Cardiac muscle cell (in vitro differentiated cells and primary cell): ENCODE data around the gene PSAT1. TPM values are rescaled to one million over a fixed set of nuclear protein-coding genes. Genes with fewer than 3 reads are reported as not detected.

Source experiments
- DNase-seq, 2 donors: peaks; one replicate each; pipeline versions ENCODE4 v3.0.0 to v3.0.0-alpha.2; 2010 to 2017; ENCODE audit warnings: low read depth in 1 of 2, low spot score in 1 of 2
- H3K27ac ChIP-seq: fragments of 200-600 bp; sonication (generic); 2 replicates; pipeline ENCODE4 v1.5.1; 2016
- H3K27me3 ChIP-seq: fragments of 200-600 bp; sonication (generic); 2 replicates; pipeline ENCODE4 v1.6.0; 2016; ENCODE audit warnings: control low read depth
- H3K36me3 ChIP-seq: fragments of 200-600 bp; sonication (generic); 2 replicates; pipeline ENCODE4 v1.5.1; 2016; ENCODE audit warnings: control low read depth
- H3K4me1 ChIP-seq: fragments of 200-600 bp; sonication (generic); 2 replicates; pipeline ENCODE4 v1.8.1; 2017; ENCODE audit warnings: low read depth, mild to moderate bottlenecking, mixed run types
- H3K4me3 ChIP-seq: fragments of 200-600 bp; sonication (generic); 2 replicates; pipeline ENCODE4 v1.5.1; 2016; ENCODE audit warnings: mild to moderate bottlenecking
- H3K9me3 ChIP-seq: fragments of 200-600 bp; sonication (generic); 2 replicates; pipeline ENCODE4 v1.5.1; 2017; ENCODE audit warnings: low read depth, mild to moderate bottlenecking, control low read depth
- CTCF ChIP-seq: IDR thresholded peaks from 2 replicates; pipeline ENCODE4 v1.5.1; 2012; ENCODE audit warnings: low read depth, mild to moderate bottlenecking, low read length
- polyA plus RNA-seq: library from polyadenylated mRNA; unstranded; fragments of >200 nt; fragmentation: Nextera tagmentation; extraction: Ambion mirVana; gene quantifications from 2 replicates; pipeline ENCODE4 v1.2.1, GENCODE V29; 2016
- total RNA-seq: library from RNA; depleted of rRNA; stranded (reverse); fragments of >200 nt; gene quantifications from 2 replicates; pipeline ENCODE4 v1.2.3, GENCODE V29; 2016

The PSAT1 gene
- total and polyA plus RNA-seq, 2 experiments from 2014 or later = 29.1 to 60.0 TPM

- H3K4me1 ChIP-seq = no peaks in the 10 kb centered on the region
- TF ChIP-seq CTCF = no peak
- no peak overlapping the region for H3K4me3 ChIP-seq
- H3K36me3 ChIP-seq = peaks cover 27% of the 10 kb centered on the region
- H3K9me3 ChIP-seq = no peaks in the 10 kb centered on the region
- no peak for DNase-seq
- no peak overlapping the region for H3K27ac ChIP-seq
- H3K27me3 ChIP-seq = no peaks in the 10 kb centered on the region
Measured at GRCh38 chr9:78306222-78307076, 9.5 kb downstream of the PSAT1 start.

- no peak for DNase-seq
- Histone ChIP-seq H3K9me3 (no peaks in the 10 kb centered on the region), H3K4me1 (no peaks in the 10 kb centered on the region), H3K36me3 (peaks cover 26% of the 10 kb centered on the region), H3K27me3 (no peaks in the 10 kb centered on the region), H3K4me3 (no peak overlapping the region), H3K27ac (no peak overlapping the region)
- TF ChIP-seq CTCF = no peak
Measured at GRCh38 chr9:78307360-78307759, 10.4 kb downstream of the PSAT1 start.

GRCh38 chr9:78309066-78309465, 12.1 kb downstream of the PSAT1 start:
- Histone ChIP-seq H3K36me3 (peaks cover 22% of the 10 kb centered on the region), H3K27me3 (no peaks in the 10 kb centered on the region), H3K4me1 (no peaks in the 10 kb centered on the region), H3K27ac (no peak overlapping the region), H3K9me3 (no peaks in the 10 kb centered on the region), H3K4me3 (no peak overlapping the region)
- no peak for DNase-seq
- TF ChIP-seq CTCF = no peak

- H3K27me3 ChIP-seq = no peaks in the 10 kb centered on the region
- no peaks in the 10 kb centered on the region for H3K4me1 ChIP-seq
- no peak overlapping the region for H3K27ac ChIP-seq
- peaks cover 21% of the 10 kb centered on the region for H3K36me3 ChIP-seq
- TF ChIP-seq CTCF = no peak
- H3K9me3 ChIP-seq = no peaks in the 10 kb centered on the region
- H3K4me3 ChIP-seq = no peak overlapping the region
- no peak for DNase-seq
Measured at GRCh38 chr9:78311075-78311474, 14.2 kb downstream of the PSAT1 start.

- TF ChIP-seq CTCF = no peak
- Histone ChIP-seq H3K27ac (no peak overlapping the region), H3K4me1 (no peaks in the 10 kb centered on the region), H3K36me3 (peaks cover 14% of the 10 kb centered on the region), H3K4me3 (no peak overlapping the region), H3K27me3 (no peaks in the 10 kb centered on the region), H3K9me3 (no peaks in the 10 kb centered on the region)
- DNase-seq = no peak
Measured at GRCh38 chr9:78311886-78312524, 15.1 kb downstream of the PSAT1 start.
